Stimulated activated CD4-positive, alpha-beta T cell treated with anti-CD3 and anti-CD28 coated beads, Interleukin-15, amount 100 ng/mL, for 1 hour (primary cell): ENCODE measurements around the gene NME7.
"Not testable (repeated sequence)": the region's sequence is repeated elsewhere in the genome, so short reads cannot be mapped to it uniquely, and the experiment has no call there.

Experiments used
- DNase-seq, 2 donors: peaks; one replicate each; pipeline ENCODE4 v3.0.0-alpha.2; 2020; ENCODE audit warnings: low read depth in 1 of 2, low spot score in 1 of 2

The NME7 gene

GRCh38 chr1:169236143-169236542, 131.5 kb downstream of the NME7 start:
- DNase-seq: no peak

GRCh38 chr1:169235568-169235967, 132.0 kb downstream of the NME7 start:
- no peak for DNase-seq

- DNase-seq: no peak
Measured at GRCh38 chr1:169234780-169235179, 132.8 kb downstream of the NME7 start.

- DNase-seq: no peak
Measured at GRCh38 chr1:169217636-169218035, 150.0 kb downstream of the NME7 start.

- DNase-seq: no peak
Measured at GRCh38 chr1:169214598-169214997, 153.0 kb downstream of the NME7 start.

GRCh38 chr1:169212088-169212487, 155.5 kb downstream of the NME7 start:
- DNase-seq: no peak

- DNase-seq: no peak
Measured at GRCh38 chr1:169207797-169208520, 159.6 kb downstream of the NME7 start.

GRCh38 chr1:169204157-169204556, 163.4 kb downstream of the NME7 start:
- no peak for DNase-seq

- no peak for DNase-seq
Measured at GRCh38 chr1:169202791-169203665, 164.6 kb downstream of the NME7 start.

GRCh38 chr1:169201084-169201619, 166.4 kb downstream of the NME7 start:
- DNase-seq: no peak

- no peak for DNase-seq
Measured at GRCh38 chr1:169200319-169200718, 167.3 kb downstream of the NME7 start.

GRCh38 chr1:169196581-169196980, 171.0 kb downstream of the NME7 start:
- DNase-seq: no peak

GRCh38 chr1:169196161-169196560, 171.4 kb downstream of the NME7 start:
- DNase-seq: no peak

- no peak for DNase-seq
Measured at GRCh38 chr1:169193191-169193850, 174.3 kb downstream of the NME7 start.

- DNase-seq: no peak
Measured at GRCh38 chr1:169186106-169186505, 181.5 kb downstream of the NME7 start.

- no peak for DNase-seq
Measured at GRCh38 chr1:169184812-169185211, 182.8 kb downstream of the NME7 start.

- no peak for DNase-seq
Measured at GRCh38 chr1:169180174-169180573, 187.4 kb downstream of the NME7 start.

GRCh38 chr1:169179431-169179830, 188.2 kb downstream of the NME7 start:
- not testable (repeated sequence) for DNase-seq

GRCh38 chr1:169175461-169175860, 192.1 kb downstream of the NME7 start:
- DNase-seq: no peak

GRCh38 chr1:169163059-169163458, 204.5 kb downstream of the NME7 start:
- DNase-seq: no peak

- DNase-seq: no peak
Measured at GRCh38 chr1:169161496-169162194, 206.0 kb downstream of the NME7 start.
